GM12873 (cell line): ENCODE results near the gene PRKCQ.

Experiments used
- CTCF ChIP-seq: IDR thresholded peaks from 2 replicates; pipeline ENCODE4 v1.5.1; 2012; ENCODE audit warnings: low read depth, mild to moderate bottlenecking, moderate library complexity, low read length, control low read depth; ENCODE audit not compliant: insufficient read depth; ENCODE audit errors: missing control alignments

Gene PRKCQ

GRCh38 chr10:6578795-6579182 is 1.3 kb downstream of the PRKCQ start:
- no peak for TF ChIP-seq CTCF

- TF ChIP-seq CTCF = no peak
These were observed 1.8 kb downstream of the PRKCQ start for GRCh38 chr10:6578251-6578771.

- no peak for TF ChIP-seq CTCF
These were observed 3.8 kb downstream of the PRKCQ start for GRCh38 chr10:6576326-6576725.

GRCh38 chr10:6574664-6575176 is 5.4 kb downstream of the PRKCQ start:
- TF ChIP-seq CTCF = no peak

- no peak for TF ChIP-seq CTCF
These were observed 9.2 kb downstream of the PRKCQ start for GRCh38 chr10:6570893-6571292.

GRCh38 chr10:6569259-6569658 is 10.8 kb downstream of the PRKCQ start:
- TF ChIP-seq CTCF = no peak

- TF ChIP-seq CTCF = no peak
These were observed 12.2 kb downstream of the PRKCQ start for GRCh38 chr10:6567884-6568283.

GRCh38 chr10:6567203-6567703 is 12.8 kb downstream of the PRKCQ start:
- no peak for TF ChIP-seq CTCF
